ENCODE results near the gene STAC3. TPM values are rescaled to one million over a fixed set of nuclear protein-coding genes. Genes with fewer than 3 reads are reported as not detected.

The STAC3 gene
- polyA plus RNA-seq, 1 donor = 4.0 TPM

DNA sequence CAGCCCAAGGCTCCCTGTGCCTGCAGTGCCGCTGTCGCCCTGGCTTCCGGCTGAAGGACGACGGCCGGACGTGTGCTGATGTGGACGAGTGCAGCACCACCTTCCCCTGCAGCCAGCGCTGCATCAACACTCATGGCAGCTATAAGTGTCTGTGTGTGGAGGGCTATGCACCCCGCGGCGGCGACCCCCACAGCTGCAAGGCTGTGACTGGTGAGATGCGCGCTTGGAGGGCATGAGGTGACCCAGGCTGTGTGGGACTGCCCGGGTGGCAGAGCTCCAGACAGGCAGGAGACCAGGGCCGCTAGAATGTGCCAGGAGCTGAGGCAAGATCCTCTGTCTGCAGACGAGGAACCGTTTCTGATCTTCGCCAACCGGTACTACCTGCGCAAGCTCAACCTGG lies 54.0 kb downstream of the STAC3 start:
- peaks cover 99% of the 10 kb centered on the region for H3K36me3 ChIP-seq (ENCODE audit: control insufficient read depth, insufficient read depth, low read length)
- no peak for DNase-seq
- WGBS (ENCODE audit: insufficient coverage, low lambda C conversion rate) = no CpG with 5 or more reads among the region's 22 CpGs
- no peaks in the 10 kb centered on the region for H3K9me3 ChIP-seq (ENCODE audit: control insufficient read depth, low read depth, low read length)
- H3K4me3 ChIP-seq (ENCODE audit: low read length) = no peak overlapping the region
- H3K4me1 ChIP-seq (ENCODE audit: control insufficient read depth, insufficient read depth, low read length) = no peaks in the 10 kb centered on the region
- H3K27ac ChIP-seq (ENCODE audit: low read length) = no peak overlapping the region
- H3K27me3 ChIP-seq (ENCODE audit: control insufficient read depth, insufficient read depth, low read length) = no peaks in the 10 kb centered on the region

DNA sequence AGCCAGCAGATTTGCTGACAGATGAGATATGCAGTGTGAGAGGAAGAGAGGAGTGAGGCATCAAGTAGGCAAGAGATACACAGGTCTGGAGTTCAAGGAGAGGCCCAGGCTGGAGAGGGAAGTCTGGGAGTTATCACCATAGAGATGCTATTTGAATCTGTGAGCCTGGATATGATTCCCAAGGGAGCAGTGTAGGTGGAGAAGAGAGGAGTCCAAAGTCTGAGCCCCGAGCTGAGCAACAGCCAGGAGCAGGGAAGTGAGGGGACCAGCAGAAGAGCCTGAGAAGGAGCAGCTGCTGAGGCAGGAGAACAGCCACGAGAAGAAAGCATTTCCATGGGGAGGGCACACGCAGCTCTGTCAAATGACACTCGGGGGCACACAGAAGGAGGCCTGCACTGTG lies 54.5 kb downstream of the STAC3 start:
- DNase-seq = no peak
- no CpG with 5 or more reads among the region's 4 CpGs for WGBS (ENCODE audit: insufficient coverage, low lambda C conversion rate)
- Histone ChIP-seq H3K27ac (ENCODE audit: low read length) (no peak overlapping the region), H3K27me3 (ENCODE audit: control insufficient read depth, insufficient read depth, low read length) (no peaks in the 10 kb centered on the region), H3K36me3 (ENCODE audit: control insufficient read depth, insufficient read depth, low read length) (peaks cover 99% of the 10 kb centered on the region), H3K4me1 (ENCODE audit: control insufficient read depth, insufficient read depth, low read length) (no peaks in the 10 kb centered on the region), H3K9me3 (ENCODE audit: control insufficient read depth, low read depth, low read length) (no peaks in the 10 kb centered on the region), H3K4me3 (ENCODE audit: low read length) (no peak overlapping the region)

DNA sequence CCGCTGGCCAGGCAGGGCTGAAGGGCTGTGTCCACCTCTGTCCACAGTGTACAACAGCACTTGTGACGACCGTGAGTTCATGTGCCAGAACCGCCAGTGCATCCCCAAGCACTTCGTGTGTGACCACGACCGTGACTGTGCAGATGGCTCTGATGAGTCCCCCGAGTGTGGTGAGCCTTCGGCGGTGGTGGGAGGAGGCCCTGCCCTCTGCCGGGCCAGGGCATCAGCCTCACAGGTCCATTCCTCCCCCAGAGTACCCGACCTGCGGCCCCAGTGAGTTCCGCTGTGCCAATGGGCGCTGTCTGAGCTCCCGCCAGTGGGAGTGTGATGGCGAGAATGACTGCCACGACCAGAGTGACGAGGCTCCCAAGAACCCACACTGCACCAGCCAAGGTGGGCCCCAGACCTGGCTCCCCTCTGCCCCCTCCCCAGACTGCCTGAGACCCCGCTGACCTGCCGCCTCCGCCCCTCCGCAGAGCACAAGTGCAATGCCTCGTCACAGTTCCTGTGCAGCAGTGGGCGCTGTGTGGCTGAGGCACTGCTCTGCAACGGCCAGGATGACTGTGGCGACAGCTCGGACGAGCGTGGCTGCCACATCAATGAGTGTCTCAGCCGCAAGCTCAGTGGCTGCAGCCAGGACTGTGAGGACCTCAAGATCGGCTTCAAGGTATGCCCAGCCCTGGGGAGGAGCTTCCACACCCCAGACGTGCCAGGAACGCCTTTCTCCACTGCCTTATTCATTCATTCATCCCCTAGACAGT lies 55.2 kb downstream of the STAC3 start:
- DNase-seq = no peak
- H3K9me3 ChIP-seq (ENCODE audit: control insufficient read depth, low read depth, low read length) = no peaks in the 10 kb centered on the region
- no CpG with 5 or more reads among the region's 34 CpGs for WGBS (ENCODE audit: insufficient coverage, low lambda C conversion rate)
- no peak overlapping the region for H3K4me3 ChIP-seq (ENCODE audit: low read length)
- H3K4me1 ChIP-seq (ENCODE audit: control insufficient read depth, insufficient read depth, low read length) = no peaks in the 10 kb centered on the region
- no peaks in the 10 kb centered on the region for H3K27me3 ChIP-seq (ENCODE audit: control insufficient read depth, insufficient read depth, low read length)
- H3K27ac ChIP-seq (ENCODE audit: low read length) = no peak overlapping the region
- H3K36me3 ChIP-seq (ENCODE audit: control insufficient read depth, insufficient read depth, low read length) = peaks cover 99% of the 10 kb centered on the region

DNA sequence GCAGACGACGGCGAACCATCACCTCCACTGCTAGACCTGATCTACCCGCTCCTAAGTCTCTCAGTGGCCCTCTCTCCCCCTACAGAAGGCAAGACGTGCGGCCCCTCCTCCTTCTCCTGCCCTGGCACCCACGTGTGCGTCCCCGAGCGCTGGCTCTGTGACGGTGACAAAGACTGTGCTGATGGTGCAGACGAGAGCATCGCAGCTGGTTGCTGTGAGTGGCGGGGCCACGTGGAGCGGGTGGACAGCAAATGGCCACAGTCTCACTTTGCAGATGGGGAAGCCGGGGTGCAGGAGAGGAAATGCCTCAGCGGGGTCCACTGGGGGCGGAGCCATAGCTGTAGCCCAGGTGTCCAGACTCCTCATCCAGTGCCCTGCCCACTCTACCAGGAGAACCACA lies 55.8 kb downstream of the STAC3 start:
- Histone ChIP-seq H3K27me3 (ENCODE audit: control insufficient read depth, insufficient read depth, low read length) (no peaks in the 10 kb centered on the region), H3K4me3 (ENCODE audit: low read length) (no peak overlapping the region), H3K9me3 (ENCODE audit: control insufficient read depth, low read depth, low read length) (no peaks in the 10 kb centered on the region), H3K36me3 (ENCODE audit: control insufficient read depth, insufficient read depth, low read length) (peaks cover 100% of the 10 kb centered on the region), H3K27ac (ENCODE audit: low read length) (no peak overlapping the region), H3K4me1 (ENCODE audit: control insufficient read depth, insufficient read depth, low read length) (no peaks in the 10 kb centered on the region)
- no CpG with 5 or more reads among the region's 19 CpGs for WGBS (ENCODE audit: insufficient coverage, low lambda C conversion rate)
- no peak for DNase-seq

DNA sequence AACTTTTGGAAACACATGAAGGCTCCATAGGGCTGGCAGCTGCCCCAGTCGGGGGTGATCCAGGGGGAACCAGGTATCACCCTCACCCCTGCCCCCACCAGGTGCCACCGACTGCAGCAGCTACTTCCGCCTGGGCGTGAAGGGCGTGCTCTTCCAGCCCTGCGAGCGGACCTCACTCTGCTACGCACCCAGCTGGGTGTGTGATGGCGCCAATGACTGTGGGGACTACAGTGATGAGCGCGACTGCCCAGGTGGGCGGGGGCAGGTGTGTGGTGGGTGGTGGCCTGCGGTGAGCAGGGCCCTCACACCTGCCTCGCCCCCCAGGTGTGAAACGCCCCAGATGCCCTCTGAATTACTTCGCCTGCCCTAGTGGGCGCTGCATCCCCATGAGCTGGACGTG lies 56.7 kb downstream of the STAC3 start:
- Histone ChIP-seq H3K27me3 (ENCODE audit: control insufficient read depth, insufficient read depth, low read length) (no peaks in the 10 kb centered on the region), H3K4me1 (ENCODE audit: control insufficient read depth, insufficient read depth, low read length) (no peaks in the 10 kb centered on the region), H3K36me3 (ENCODE audit: control insufficient read depth, insufficient read depth, low read length) (peaks cover 100% of the 10 kb centered on the region), H3K27ac (ENCODE audit: low read length) (no peak overlapping the region), H3K4me3 (ENCODE audit: low read length) (no peak overlapping the region), H3K9me3 (ENCODE audit: control insufficient read depth, low read depth, low read length) (no peaks in the 10 kb centered on the region)
- WGBS (ENCODE audit: insufficient coverage, low lambda C conversion rate) = no CpG with 5 or more reads among the region's 18 CpGs
- no peak for DNase-seq

DNA sequence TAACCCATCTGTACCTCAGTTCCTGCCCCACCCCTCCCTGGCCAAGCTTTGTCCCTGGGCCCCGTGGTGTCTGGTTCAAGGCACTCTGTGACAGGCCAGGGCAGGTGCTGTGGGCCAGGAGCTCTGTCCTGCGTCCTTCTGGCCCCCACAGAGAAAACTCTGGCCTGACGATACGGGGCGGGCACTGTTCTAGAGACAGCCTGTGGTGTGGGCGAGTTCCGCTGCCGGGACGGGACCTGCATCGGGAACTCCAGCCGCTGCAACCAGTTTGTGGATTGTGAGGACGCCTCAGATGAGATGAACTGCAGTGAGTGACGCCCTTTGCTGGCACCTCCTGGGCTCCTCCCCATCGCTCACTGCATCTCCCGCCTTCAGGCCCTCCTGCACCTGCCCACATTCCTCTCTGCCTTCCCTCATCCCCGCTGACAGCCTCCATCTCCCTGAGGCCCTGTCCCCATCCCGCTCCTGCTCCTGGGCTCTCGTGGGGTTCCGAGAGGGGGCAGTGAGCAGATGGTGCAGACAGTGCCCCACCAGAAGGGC lies 57.2 kb downstream of the STAC3 start:
- H3K4me3 ChIP-seq (ENCODE audit: low read length) = no peak overlapping the region
- WGBS (ENCODE audit: insufficient coverage, low lambda C conversion rate) = no CpG with 5 or more reads among the region's 19 CpGs
- H3K36me3 ChIP-seq (ENCODE audit: control insufficient read depth, insufficient read depth, low read length) = peaks cover 100% of the 10 kb centered on the region
- H3K27ac ChIP-seq (ENCODE audit: low read length) = no peak overlapping the region
- H3K9me3 ChIP-seq (ENCODE audit: control insufficient read depth, low read depth, low read length) = no peaks in the 10 kb centered on the region
- no peak for DNase-seq
- H3K27me3 ChIP-seq (ENCODE audit: control insufficient read depth, insufficient read depth, low read length) = no peaks in the 10 kb centered on the region
- H3K4me1 ChIP-seq (ENCODE audit: control insufficient read depth, insufficient read depth, low read length) = no peaks in the 10 kb centered on the region

Other genes with a start within 250 kb of the STAC3 start
- gene ZBTB39, start 244.6 kb downstream of the STAC3 start, polyA plus RNA-seq = 6.9 TPM
- gene TAC3, start 234.7 kb downstream of the STAC3 start, polyA plus RNA-seq = 13.5 TPM
- gene MYO1A, start 201.1 kb downstream of the STAC3 start, polyA plus RNA-seq = 385 TPM
- 12.0 TPM for gene NEMP1, start 172.4 kb downstream of the STAC3 start, polyA plus RNA-seq
- 26.8 TPM for gene NAB2, start 162.1 kb downstream of the STAC3 start, polyA plus RNA-seq
- gene STAT6, start 139.8 kb downstream of the STAC3 start, polyA plus RNA-seq = 114 TPM
- 100 TPM for gene LRP1, start 122.7 kb downstream of the STAC3 start, polyA plus RNA-seq
- gene LRP1-AS, start 103.6 kb downstream of the STAC3 start, polyA plus RNA-seq = 1.7 TPM
- gene NXPH4, start 34.4 kb downstream of the STAC3 start, polyA plus RNA-seq = 0.91 TPM
- gene SHMT2, start 21.5 kb downstream of the STAC3 start, polyA plus RNA-seq = 66.3 TPM
- 64.2 TPM for gene R3HDM2, start 179.9 kb upstream of the STAC3 start, polyA plus RNA-seq
- gene INHBC, start 183.6 kb upstream of the STAC3 start, polyA plus RNA-seq = 0.40 TPM
- gene INHBE, start 204.1 kb upstream of the STAC3 start, polyA plus RNA-seq = 0.28 TPM
- gene GLI1, start 208.6 kb upstream of the STAC3 start, polyA plus RNA-seq = 7.3 TPM
- gene ARHGAP9, start 228.7 kb upstream of the STAC3 start, polyA plus RNA-seq = 16.1 TPM
- gene MARS1, start 236.9 kb upstream of the STAC3 start, polyA plus RNA-seq = 81.9 TPM

Data from large intestine (tissue), 3 donors.